Karpas-422 (cell line): Measurements from ENCODE around the gene AOPEP. TPM values are rescaled to one million over a fixed set of nuclear protein-coding genes. Genes with fewer than 3 reads are reported as not detected.

Source experiments
- DNase-seq: peaks from one replicate; pipeline ENCODE4 v3.0.0-alpha.2; 2015
- H2AFZ ChIP-seq: fragments of 200-600 bp; sonication (generic); 2 replicates; pipeline ENCODE4 v1.6.1; 2014; ENCODE audit warnings: antibody characterized with exemption, low read length, mixed read lengths
- H3K27ac ChIP-seq: fragments of 200-600 bp; sonication (generic); 2 replicates; pipeline ENCODE4 v1.5.1; 2014; ENCODE audit warnings: mild to moderate bottlenecking, low read length, moderate library complexity
- H3K27me3 ChIP-seq: fragments of 200-600 bp; sonication (generic); 2 replicates; pipeline ENCODE4 v1.6.1; 2014; ENCODE audit warnings: low read length, mixed read lengths
- H3K36me3 ChIP-seq: fragments of 200-600 bp; sonication (generic); 2 replicates; pipeline ENCODE4 v1.6.1; 2014; ENCODE audit warnings: low read length, mixed read lengths; ENCODE audit not compliant: insufficient read depth
- H3K4me1 ChIP-seq: fragments of 200-600 bp; sonication (generic); 2 replicates; pipeline ENCODE4 v1.6.1; 2014; ENCODE audit warnings: mild to moderate bottlenecking, low read length, mixed read lengths
- H3K4me2 ChIP-seq: fragments of 200-600 bp; sonication (generic); 2 replicates; pipeline ENCODE4 v1.6.1; 2014; ENCODE audit warnings: low read length, low read depth, mild to moderate bottlenecking; ENCODE audit not compliant: poor library complexity, severe bottlenecking
- H3K4me3 ChIP-seq: fragments of 200-600 bp; sonication (generic); 2 replicates; pipeline ENCODE4 v1.5.1; 2014; ENCODE audit warnings: mild to moderate bottlenecking, antibody characterized with exemption, low read length, mixed read lengths
- H3K79me2 ChIP-seq: fragments of 200-600 bp; sonication (generic); 2 replicates; pipeline ENCODE4 v1.6.1; 2014; ENCODE audit warnings: mild to moderate bottlenecking, low read length, mixed read lengths
- H3K9ac ChIP-seq: fragments of 200-600 bp; sonication (generic); 2 replicates; pipeline ENCODE4 v1.6.0; 2014; ENCODE audit warnings: low read length
- H3K9me2 ChIP-seq: fragments of 200-600 bp; sonication (generic), shearing (Covaris generic); replicated peaks from 2 replicates; pipeline ENCODE4 v1.6.0; 2014; ENCODE audit warnings: mild to moderate bottlenecking, low read length, moderate library complexity; ENCODE audit not compliant: insufficient read depth
- H3K9me3 ChIP-seq: fragments of 300-700, 200-600 bp; sonication (generic); 2 replicates; pipeline ENCODE4 v1.6.1; 2014; ENCODE audit warnings: low read length, mixed read lengths
- H4K20me1 ChIP-seq: fragments of 200-600 bp; sonication (generic); 2 replicates; pipeline ENCODE4 v1.6.1; 2014; ENCODE audit warnings: mild to moderate bottlenecking, antibody characterized with exemption, low read length, low read depth; ENCODE audit not compliant: insufficient read depth
- total RNA-seq: library from RNA; depleted of rRNA; stranded (reverse); fragments of >200 nt; shearing (Covaris generic); gene quantifications from 2 replicates; pipeline ENCODE4 v1.2.3, GENCODE V29; 2014; ENCODE audit warnings: low replicate concordance

Gene AOPEP
- total RNA-seq, 1 experiment from 2014 or later = 22.7 TPM

GRCh38 chr9:94690344-94690743 lies 36.2 kb upstream of the AOPEP start:
- H3K4me2 ChIP-seq = no peak overlapping the region
- H3K9me3 ChIP-seq = no peaks in the 10 kb centered on the region
- H3K4me1 ChIP-seq = no peaks in the 10 kb centered on the region
- no peaks in the 10 kb centered on the region for H3K79me2 ChIP-seq
- H4K20me1 ChIP-seq = no peaks in the 10 kb centered on the region
- no peak overlapping the region for H3K27ac ChIP-seq
- DNase-seq = no peak
- H3K9me2 ChIP-seq = no peaks in the 10 kb centered on the region
- no peaks in the 10 kb centered on the region for H3K36me3 ChIP-seq
- no peak overlapping the region for H2AFZ ChIP-seq
- no peak overlapping the region for H3K9ac ChIP-seq
- H3K4me3 ChIP-seq = no peak overlapping the region
- no peaks in the 10 kb centered on the region for H3K27me3 ChIP-seq

GRCh38 chr9:94692601-94693000 lies 33.9 kb upstream of the AOPEP start:
- H3K4me2 ChIP-seq = no peak overlapping the region
- H3K4me1 ChIP-seq = no peaks in the 10 kb centered on the region
- no peaks in the 10 kb centered on the region for H3K9me3 ChIP-seq
- H3K9ac ChIP-seq = no peak overlapping the region
- no peaks in the 10 kb centered on the region for H3K79me2 ChIP-seq
- no peak overlapping the region for H3K4me3 ChIP-seq
- no peaks in the 10 kb centered on the region for H4K20me1 ChIP-seq
- H3K9me2 ChIP-seq = no peaks in the 10 kb centered on the region
- DNase-seq = no peak
- no peaks in the 10 kb centered on the region for H3K36me3 ChIP-seq
- no peak overlapping the region for H3K27ac ChIP-seq
- H2AFZ ChIP-seq = no peak overlapping the region
- H3K27me3 ChIP-seq = no peaks in the 10 kb centered on the region

- no peak overlapping the region for H2AFZ ChIP-seq
- DNase-seq = no peak
- no peaks in the 10 kb centered on the region for H3K27me3 ChIP-seq
- H3K36me3 ChIP-seq = no peaks in the 10 kb centered on the region
- no peaks in the 10 kb centered on the region for H3K79me2 ChIP-seq
- no peak overlapping the region for H3K27ac ChIP-seq
- no peaks in the 10 kb centered on the region for H3K9me2 ChIP-seq
- H4K20me1 ChIP-seq = no peaks in the 10 kb centered on the region
- H3K9ac ChIP-seq = no peak overlapping the region
- H3K4me1 ChIP-seq = no peaks in the 10 kb centered on the region
- H3K4me2 ChIP-seq = no peak overlapping the region
- no peaks in the 10 kb centered on the region for H3K9me3 ChIP-seq
- no peak overlapping the region for H3K4me3 ChIP-seq
Measured at GRCh38 chr9:94693485-94694204, 32.9 kb upstream of the AOPEP start.

GRCh38 chr9:94696545-94696944 lies 30.0 kb upstream of the AOPEP start:
- H3K36me3 ChIP-seq = no peaks in the 10 kb centered on the region
- no peaks in the 10 kb centered on the region for H3K79me2 ChIP-seq
- H3K27me3 ChIP-seq = no peaks in the 10 kb centered on the region
- no peaks in the 10 kb centered on the region for H3K4me1 ChIP-seq
- H4K20me1 ChIP-seq = no peaks in the 10 kb centered on the region
- no peaks in the 10 kb centered on the region for H3K9me3 ChIP-seq
- no peak overlapping the region for H3K4me2 ChIP-seq
- no peak overlapping the region for H3K4me3 ChIP-seq
- no peaks in the 10 kb centered on the region for H3K9me2 ChIP-seq
- H2AFZ ChIP-seq = no peak overlapping the region
- H3K9ac ChIP-seq = no peak overlapping the region
- DNase-seq = no peak
- H3K27ac ChIP-seq = no peak overlapping the region

GRCh38 chr9:94697972-94698581 lies 28.4 kb upstream of the AOPEP start:
- no peaks in the 10 kb centered on the region for H3K79me2 ChIP-seq

GRCh38 chr9:94699715-94700373 lies 26.7 kb upstream of the AOPEP start:
- no peak overlapping the region for H3K4me2 ChIP-seq
- no peaks in the 10 kb centered on the region for H3K27me3 ChIP-seq
- no peaks in the 10 kb centered on the region for H3K79me2 ChIP-seq
- H3K27ac ChIP-seq = no peak overlapping the region
- H3K36me3 ChIP-seq = no peaks in the 10 kb centered on the region
- no peaks in the 10 kb centered on the region for H3K4me1 ChIP-seq
- H3K4me3 ChIP-seq = no peak overlapping the region
- no peaks in the 10 kb centered on the region for H3K9me2 ChIP-seq
- DNase-seq = no peak
- H4K20me1 ChIP-seq = no peaks in the 10 kb centered on the region
- no peak overlapping the region for H3K9ac ChIP-seq
- no peak overlapping the region for H2AFZ ChIP-seq
- H3K9me3 ChIP-seq = no peaks in the 10 kb centered on the region

More at GRCh38 chr9:94697972-94698581, 28.4 kb upstream of the AOPEP start:
- Histone ChIP-seq H2AFZ (no peak overlapping the region), H4K20me1 (no peaks in the 10 kb centered on the region), H3K4me1 (no peaks in the 10 kb centered on the region), H3K9me2 (no peaks in the 10 kb centered on the region), H3K4me3 (no peak overlapping the region), H3K36me3 (no peaks in the 10 kb centered on the region), H3K27me3 (no peaks in the 10 kb centered on the region), H3K9ac (no peak overlapping the region), H3K9me3 (no peaks in the 10 kb centered on the region), H3K27ac (no peak overlapping the region), H3K4me2 (no peak overlapping the region)
- no peak for DNase-seq

GRCh38 chr9:94700445-94700844 lies 26.1 kb upstream of the AOPEP start:
- no peak overlapping the region for H3K9ac ChIP-seq
- no peaks in the 10 kb centered on the region for H3K27me3 ChIP-seq
- no peaks in the 10 kb centered on the region for H3K36me3 ChIP-seq
- H3K27ac ChIP-seq = no peak overlapping the region
- H4K20me1 ChIP-seq = no peaks in the 10 kb centered on the region
- H3K4me3 ChIP-seq = no peak overlapping the region
- H3K4me1 ChIP-seq = no peaks in the 10 kb centered on the region
- no peaks in the 10 kb centered on the region for H3K9me2 ChIP-seq
- no peak for DNase-seq
- H2AFZ ChIP-seq = no peak overlapping the region
- no peaks in the 10 kb centered on the region for H3K79me2 ChIP-seq
- H3K9me3 ChIP-seq = no peaks in the 10 kb centered on the region
- no peak overlapping the region for H3K4me2 ChIP-seq

GRCh38 chr9:94703488-94704140 lies 22.9 kb upstream of the AOPEP start:
- H4K20me1 ChIP-seq = no peaks in the 10 kb centered on the region
- H3K4me2 ChIP-seq = no peak overlapping the region
- H3K9me3 ChIP-seq = no peaks in the 10 kb centered on the region
- no peak for DNase-seq
- no peak overlapping the region for H3K9ac ChIP-seq
- H3K4me1 ChIP-seq = no peaks in the 10 kb centered on the region
- H3K36me3 ChIP-seq = no peaks in the 10 kb centered on the region
- H3K4me3 ChIP-seq = no peak overlapping the region
- no peak overlapping the region for H2AFZ ChIP-seq
- H3K79me2 ChIP-seq = no peaks in the 10 kb centered on the region
- no peaks in the 10 kb centered on the region for H3K9me2 ChIP-seq
- H3K27me3 ChIP-seq = no peaks in the 10 kb centered on the region
- no peak overlapping the region for H3K27ac ChIP-seq
